ENCODE measurements around the gene S100A6. TPM values are rescaled to one million over a fixed set of nuclear protein-coding genes. Genes with fewer than 3 reads are reported as not detected.
A peak's percentile ranks its signal among the peaks of the same experiment; 100 is the strongest.

The S100A6 gene
- total RNA-seq, 4 donors from 2014 or later = 219 to 881 (median 433) TPM

DNA sequence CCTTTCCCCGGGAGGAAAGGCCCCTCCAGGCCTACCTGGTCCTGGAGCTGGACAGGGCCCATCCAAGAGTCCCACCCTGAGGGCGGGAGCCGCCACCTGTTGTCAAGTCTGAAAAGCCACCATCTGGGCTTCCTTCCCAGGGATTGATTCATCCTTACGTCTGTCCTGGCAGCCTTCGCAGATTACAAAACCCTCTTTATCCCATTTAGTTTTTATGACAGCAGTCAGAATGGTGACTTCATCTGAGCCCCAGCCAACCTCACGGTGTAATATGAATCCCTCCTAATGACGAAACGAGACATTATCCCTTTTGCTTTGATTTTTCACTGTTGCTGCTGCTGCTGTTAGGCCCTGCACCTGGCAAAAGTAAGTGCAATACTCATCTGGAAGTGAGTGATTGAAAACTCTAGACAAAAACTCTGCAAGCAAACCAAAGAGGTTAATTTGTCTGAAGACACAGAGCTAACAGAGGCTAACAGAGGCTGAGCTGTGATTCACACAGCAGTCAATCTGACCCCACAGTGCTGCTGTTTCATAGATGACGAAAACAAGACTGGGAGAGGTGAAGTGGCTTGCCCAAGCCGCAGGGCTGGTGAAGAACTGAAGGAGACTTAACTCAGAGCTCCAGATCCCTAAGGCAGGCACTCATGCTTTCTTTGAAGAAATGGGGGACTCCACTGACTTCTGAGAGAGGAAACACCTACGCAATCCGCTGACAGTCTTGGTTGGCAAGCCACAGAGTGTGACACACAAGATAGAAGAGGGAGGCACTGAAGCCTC, 45.3 kb downstream of the S100A6 start:
- in situ Hi-C loops (cut with MboI; ENCODE audit: low pct_ligation_motif_present in 1 of 4, low pct_unique_long_range_greater_than_20kb in 1 of 4, low sequenced_read_pairs in 3 of 4) (no loop called here), intact Hi-C loops (cut with DNase I; ENCODE audit: low total_unique reads) (no loop called here)
- Histone ChIP-seq H3K4me3 (no peak overlapping the region), H3K36me3 (no peaks in the 10 kb centered on the region), H3K9me3 (no peaks in the 10 kb centered on the region), H3K4me1 (peaks cover 6 to 9% (median 7%) of the 10 kb centered on the region in 4 donors), H3K27ac (peak overlapping the region; percentile 45 to 74 (median 62)), H3K27me3 (no peaks in the 10 kb centered on the region)
- TF ChIP-seq, protein P1, sequence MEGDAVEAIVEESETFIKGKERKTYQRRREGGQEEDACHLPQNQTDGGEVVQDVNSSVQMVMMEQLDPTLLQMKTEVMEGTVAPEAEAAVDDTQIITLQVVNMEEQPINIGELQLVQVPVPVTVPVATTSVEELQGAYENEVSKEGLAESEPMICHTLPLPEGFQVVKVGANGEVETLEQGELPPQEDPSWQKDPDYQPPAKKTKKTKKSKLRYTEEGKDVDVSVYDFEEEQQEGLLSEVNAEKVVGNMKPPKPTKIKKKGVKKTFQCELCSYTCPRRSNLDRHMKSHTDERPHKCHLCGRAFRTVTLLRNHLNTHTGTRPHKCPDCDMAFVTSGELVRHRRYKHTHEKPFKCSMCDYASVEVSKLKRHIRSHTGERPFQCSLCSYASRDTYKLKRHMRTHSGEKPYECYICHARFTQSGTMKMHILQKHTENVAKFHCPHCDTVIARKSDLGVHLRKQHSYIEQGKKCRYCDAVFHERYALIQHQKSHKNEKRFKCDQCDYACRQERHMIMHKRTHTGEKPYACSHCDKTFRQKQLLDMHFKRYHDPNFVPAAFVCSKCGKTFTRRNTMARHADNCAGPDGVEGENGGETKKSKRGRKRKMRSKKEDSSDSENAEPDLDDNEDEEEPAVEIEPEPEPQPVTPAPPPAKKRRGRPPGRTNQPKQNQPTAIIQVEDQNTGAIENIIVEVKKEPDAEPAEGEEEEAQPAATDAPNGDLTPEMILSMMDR (IDR thresholded peaks at IDR 0.05) = no peak
- TF ChIP-seq EP300 (IDR thresholded peaks at IDR 0.05; ENCODE audit: low read depth) = no peak
- TF ChIP-seq POLR2AphosphoS5 (IDR thresholded peaks at IDR 0.05) = peak; percentile 51 to 75 (median 53)
- TF ChIP-seq POLR2A (IDR thresholded peaks at IDR 0.05) = no peak
- 39 to 50% methylated on average over 3 to 12 of the region's 12 CpGs for WGBS, 2 donors (ENCODE audit: low coverage in 1 of 2)
- peak; percentile 69 for DNase-seq

DNA sequence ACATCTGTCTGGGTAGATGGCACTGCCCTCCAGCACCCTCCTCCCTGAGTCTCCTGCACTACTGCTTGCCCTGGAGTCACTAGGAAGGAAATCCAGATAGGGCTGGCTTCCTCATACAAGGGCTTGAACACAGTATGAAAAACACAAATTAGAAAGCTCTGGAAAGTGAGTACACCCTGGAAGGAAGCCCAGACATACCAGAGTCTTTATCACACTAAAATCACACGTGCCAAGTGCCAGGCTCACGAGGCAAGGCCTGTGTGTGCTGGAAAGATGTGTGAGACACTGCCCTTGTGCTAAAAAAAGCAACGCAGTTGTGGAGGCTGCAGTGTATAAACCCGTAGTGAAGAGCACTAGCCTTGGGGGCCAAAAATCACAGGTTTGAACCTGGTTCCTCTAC, 47.1 kb downstream of the S100A6 start:
- Histone ChIP-seq H3K27me3 (no peaks in the 10 kb centered on the region), H3K4me3 (no peak overlapping the region), H3K4me1 (peaks cover 6 to 9% (median 7%) of the 10 kb centered on the region in 4 donors), H3K36me3 (no peaks in the 10 kb centered on the region), H3K9me3 (no peaks in the 10 kb centered on the region), H3K27ac (peak overlapping the region in 2 of 4 donors; percentile 45 to 68)
- DNase-seq = no peak
- in situ Hi-C loops (cut with MboI; ENCODE audit: low pct_ligation_motif_present in 1 of 4, low pct_unique_long_range_greater_than_20kb in 1 of 4, low sequenced_read_pairs in 3 of 4) = loop anchor here in 2 of 4 donors (5.0 kb wide), 2 partner anchors 136 to 141 kb away; partner anchors contain the start of gene PGLYRP4 (in 1 of the 2)
- TF ChIP-seq POLR2AphosphoS5 (IDR thresholded peaks at IDR 0.05) = no peak
- TF ChIP-seq EP300 (IDR thresholded peaks at IDR 0.05; ENCODE audit: low read depth) = no peak
- TF ChIP-seq, protein P1 (IDR thresholded peaks at IDR 0.05) = no peak
- no peak for TF ChIP-seq POLR2A (IDR thresholded peaks at IDR 0.05)
- 24% methylated on average over 4 of the region's 4 CpGs; no CpG with 5 or more reads in 1 of the 2 donors for WGBS, 2 donors (ENCODE audit: low coverage in 1 of 2)
- intact Hi-C loops (cut with DNase I; ENCODE audit: low total_unique reads) = no loop called here

DNA sequence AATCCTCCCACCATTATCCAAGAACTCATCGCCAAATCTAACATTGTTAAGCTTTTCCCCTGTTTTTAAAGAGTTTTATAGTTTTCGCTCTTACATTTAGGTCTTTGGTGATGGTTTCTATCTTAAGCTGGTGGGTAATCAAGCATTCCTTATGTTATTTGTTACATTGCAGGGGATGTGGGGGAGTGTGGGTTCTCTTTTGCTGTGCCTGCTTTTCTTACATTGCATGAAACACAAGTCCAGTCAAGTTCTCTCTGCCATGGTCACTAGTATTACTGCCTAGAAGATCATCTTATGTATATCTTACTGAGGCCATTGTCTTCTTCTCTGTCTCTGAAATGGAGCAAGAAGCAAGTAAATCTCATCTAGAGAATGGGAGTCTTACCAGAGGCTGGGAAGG, 48.1 kb downstream of the S100A6 start:
- no peak overlapping the region for H3K27ac ChIP-seq
- intact Hi-C loops (cut with DNase I; ENCODE audit: low total_unique reads) = no loop called here
- no peak overlapping the region for H3K4me3 ChIP-seq
- DNase-seq = no peak
- TF ChIP-seq POLR2A (IDR thresholded peaks at IDR 0.05) (no peak), POLR2AphosphoS5 (IDR thresholded peaks at IDR 0.05) (no peak), EP300 (IDR thresholded peaks at IDR 0.05; ENCODE audit: low read depth) (no peak)
- TF ChIP-seq, protein P1 (IDR thresholded peaks at IDR 0.05) = no peak
- WGBS, 2 donors (ENCODE audit: low coverage in 1 of 2) = 100% methylated on average over 2 of the region's 2 CpGs
- H3K27me3 ChIP-seq = no peaks in the 10 kb centered on the region
- no peaks in the 10 kb centered on the region for H3K36me3 ChIP-seq
- H3K4me1 ChIP-seq = peaks cover 6 to 9% (median 7%) of the 10 kb centered on the region in 4 donors
- no peaks in the 10 kb centered on the region for H3K9me3 ChIP-seq
- in situ Hi-C loops (cut with MboI; ENCODE audit: low pct_ligation_motif_present in 1 of 4, low pct_unique_long_range_greater_than_20kb in 1 of 4, low sequenced_read_pairs in 3 of 4) = loop anchor here in 2 of 4 donors (5.0 kb wide), 2 partner anchors 135 to 140 kb away; partner anchors contain the start of gene PGLYRP4 (in 1 of the 2)

DNA sequence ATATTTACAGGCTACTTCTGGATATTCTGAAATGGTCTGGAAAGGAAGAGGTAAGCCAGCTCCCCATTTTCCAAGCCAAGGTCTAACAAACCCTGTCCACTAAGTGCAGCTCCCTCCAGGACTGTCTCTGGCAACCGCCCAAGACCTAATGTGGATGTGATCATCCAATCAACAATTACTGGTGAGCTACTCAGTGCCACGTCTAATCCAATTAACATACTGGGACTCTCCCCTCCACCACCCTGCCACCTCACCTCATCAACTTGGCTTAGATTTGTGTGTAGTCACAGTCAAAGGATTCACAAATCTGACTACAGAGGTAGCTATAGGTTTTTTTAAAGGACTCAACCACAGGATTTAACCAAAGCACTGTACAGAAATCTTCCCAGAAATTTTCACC, 49.9 kb downstream of the S100A6 start:
- Histone ChIP-seq H3K27ac (no peak overlapping the region), H3K4me1 (peaks cover 3 to 6% (median 4%) of the 10 kb centered on the region in 4 donors), H3K27me3 (no peaks in the 10 kb centered on the region), H3K36me3 (no peaks in the 10 kb centered on the region), H3K4me3 (no peak overlapping the region), H3K9me3 (no peaks in the 10 kb centered on the region)
- 40 to 45% methylated on average over 2 of the region's 2 CpGs for WGBS, 2 donors (ENCODE audit: low coverage in 1 of 2)
- DNase-seq = no peak
- in situ Hi-C loops (cut with MboI; ENCODE audit: low pct_ligation_motif_present in 1 of 4, low pct_unique_long_range_greater_than_20kb in 1 of 4, low sequenced_read_pairs in 3 of 4) = loop anchor here in 2 of 4 donors (5.0 kb wide), 2 partner anchors 134 to 139 kb away; partner anchors contain the start of gene PGLYRP4 (in 1 of the 2)
- intact Hi-C loops (cut with DNase I; ENCODE audit: low total_unique reads) = no loop called here
- no peak for TF ChIP-seq EP300 (IDR thresholded peaks at IDR 0.05; ENCODE audit: low read depth)
- TF ChIP-seq POLR2A (IDR thresholded peaks at IDR 0.05) = no peak
- TF ChIP-seq, protein P1 (IDR thresholded peaks at IDR 0.05) = no peak
- TF ChIP-seq POLR2AphosphoS5 (IDR thresholded peaks at IDR 0.05) = no peak
